Measurements from ENCODE around the gene BCDIN3D. TPM values are rescaled to one million over a fixed set of nuclear protein-coding genes. Genes with fewer than 3 reads are reported as not detected.
"Not testable (repeated sequence)": the region's sequence is repeated elsewhere in the genome, so short reads cannot be mapped to it uniquely, and the experiment has no call there.

The BCDIN3D gene
- total RNA-seq, 2 experiments from 2014 or later = 5.7 to 6.0 TPM

DNA sequence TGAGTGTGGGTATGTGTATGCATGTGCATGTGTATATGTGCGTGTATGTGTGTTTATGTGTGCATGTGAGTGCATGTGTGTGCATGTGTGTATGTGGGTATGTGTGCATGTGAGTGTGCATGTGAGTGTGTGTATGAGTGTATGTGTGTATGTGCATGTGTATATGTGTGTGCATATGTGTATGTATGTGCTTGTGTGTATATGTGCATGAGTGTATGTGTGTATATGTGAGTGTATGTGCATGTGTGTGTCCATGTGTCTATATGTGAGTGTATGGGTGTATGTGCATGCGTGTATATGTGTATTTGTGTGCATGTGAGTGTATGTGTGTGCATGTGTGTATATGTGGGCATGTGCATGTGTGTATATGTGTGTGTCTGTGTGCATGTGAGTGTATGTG lies 35.1 kb upstream of the BCDIN3D start:
- ChIA-PET POLR2A (no interaction called here), CTCF (no interaction called here)

DNA sequence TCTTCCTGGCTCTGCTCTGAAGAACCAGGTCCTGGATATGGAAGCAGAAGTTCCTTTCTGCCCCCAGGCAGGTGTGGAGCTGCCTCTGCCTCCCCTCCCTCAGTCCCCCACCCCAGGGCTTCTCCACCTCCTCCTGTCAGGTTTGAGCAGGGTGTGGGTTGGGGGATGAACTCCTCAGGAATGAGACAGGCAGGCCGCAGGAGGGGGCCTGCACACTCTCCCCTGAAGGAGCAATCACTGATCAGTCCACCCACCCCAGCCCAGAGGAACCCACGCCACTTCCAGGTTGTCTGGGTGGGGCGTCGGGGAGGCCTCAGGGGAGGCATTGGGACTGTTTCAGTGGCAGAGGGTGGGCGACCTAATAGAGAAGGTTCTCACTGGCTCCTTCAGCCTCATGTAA lies 34.2 kb upstream of the BCDIN3D start:
- CTCF ChIA-PET = no interaction called here
- POLR2A ChIA-PET = no interaction called here

DNA sequence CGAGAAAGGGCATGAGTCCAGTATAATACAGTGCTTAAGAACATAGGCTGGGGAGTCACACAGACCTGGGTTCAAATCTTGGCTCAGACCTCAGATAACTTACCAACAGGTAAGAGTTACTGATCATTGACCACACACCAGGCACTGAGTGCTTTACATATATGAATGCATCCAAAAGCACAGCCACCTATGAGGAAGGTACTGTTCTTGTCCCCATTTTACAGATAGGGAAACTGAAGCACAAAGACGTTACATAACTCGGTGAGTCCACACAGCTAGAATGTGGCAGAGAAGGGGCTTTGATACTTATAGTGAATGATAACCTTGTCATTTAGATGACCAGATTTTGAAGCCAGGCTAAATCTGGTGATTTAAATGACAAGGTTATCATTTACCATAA lies 33.2 kb upstream of the BCDIN3D start:
- CTCF ChIA-PET = no interaction called here
- POLR2A ChIA-PET = no interaction called here

DNA sequence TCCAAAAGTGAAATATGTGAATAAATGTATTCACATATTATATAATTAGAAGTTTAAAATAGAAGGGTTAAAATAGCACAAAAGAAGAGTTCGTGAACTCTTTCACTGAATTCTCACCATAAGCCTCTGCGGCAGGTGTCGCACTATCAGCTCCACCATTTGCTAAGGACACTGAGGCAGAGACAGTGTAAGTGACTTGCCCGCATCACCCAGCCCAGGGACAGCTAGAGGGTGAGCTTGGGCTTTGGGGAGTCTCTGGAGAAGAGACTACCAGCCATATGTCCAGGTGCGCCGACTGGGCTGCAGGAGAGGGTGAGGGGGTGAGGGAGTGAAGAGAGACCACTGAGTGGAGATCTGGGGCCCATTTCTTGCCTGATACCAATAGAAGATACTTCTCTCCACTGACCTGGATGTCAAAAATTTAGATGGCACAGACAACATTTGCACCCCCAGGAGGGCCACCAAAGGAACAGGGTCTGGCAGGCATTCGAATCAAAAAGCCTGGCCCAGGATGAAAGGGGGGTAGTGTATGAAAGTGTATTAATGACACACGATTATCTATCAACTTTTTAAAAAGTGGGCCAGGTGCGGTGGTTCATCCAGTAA lies 32.3 kb upstream of the BCDIN3D start:
- POLR2A ChIA-PET = no interaction called here
- CTCF ChIA-PET = no interaction called here

DNA sequence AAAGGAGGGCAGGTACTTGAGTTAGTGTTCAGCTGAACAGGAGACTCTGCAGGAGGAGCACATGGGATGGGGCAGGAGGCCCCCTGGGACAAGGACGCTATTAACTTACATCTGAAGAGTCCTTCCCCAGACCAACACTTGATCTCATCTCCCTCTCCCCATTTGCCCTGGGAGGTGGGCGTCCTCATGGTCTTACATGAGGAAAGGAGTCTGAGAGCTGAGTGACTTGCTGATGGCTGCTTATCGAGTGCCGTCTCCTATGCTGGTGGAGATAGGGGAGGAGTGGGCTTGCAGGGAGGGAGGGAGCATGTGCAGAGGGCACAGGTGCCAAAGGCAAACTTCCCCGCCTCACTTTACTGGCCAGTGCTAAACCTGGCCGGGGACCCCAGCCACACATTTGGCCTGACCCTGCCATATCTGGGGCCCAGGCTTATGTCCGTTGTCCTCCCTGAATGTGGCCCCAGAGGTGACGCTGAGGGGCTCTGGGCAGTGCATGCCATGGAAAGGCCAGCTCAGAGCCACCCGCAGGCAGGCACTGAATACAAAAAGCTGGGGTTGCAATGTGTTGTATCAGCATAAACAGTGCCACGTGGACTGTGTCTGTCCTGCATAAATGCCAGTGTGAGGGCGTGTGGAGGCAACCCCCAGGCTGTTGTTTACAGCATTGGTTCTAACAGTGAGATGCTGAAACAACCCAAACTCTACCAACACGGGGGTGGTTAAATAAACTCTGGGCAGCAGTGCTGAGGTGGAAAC lies 31.4 kb upstream of the BCDIN3D start:
- ChIA-PET CTCF (no interaction called here), POLR2A (no interaction called here)

DNA sequence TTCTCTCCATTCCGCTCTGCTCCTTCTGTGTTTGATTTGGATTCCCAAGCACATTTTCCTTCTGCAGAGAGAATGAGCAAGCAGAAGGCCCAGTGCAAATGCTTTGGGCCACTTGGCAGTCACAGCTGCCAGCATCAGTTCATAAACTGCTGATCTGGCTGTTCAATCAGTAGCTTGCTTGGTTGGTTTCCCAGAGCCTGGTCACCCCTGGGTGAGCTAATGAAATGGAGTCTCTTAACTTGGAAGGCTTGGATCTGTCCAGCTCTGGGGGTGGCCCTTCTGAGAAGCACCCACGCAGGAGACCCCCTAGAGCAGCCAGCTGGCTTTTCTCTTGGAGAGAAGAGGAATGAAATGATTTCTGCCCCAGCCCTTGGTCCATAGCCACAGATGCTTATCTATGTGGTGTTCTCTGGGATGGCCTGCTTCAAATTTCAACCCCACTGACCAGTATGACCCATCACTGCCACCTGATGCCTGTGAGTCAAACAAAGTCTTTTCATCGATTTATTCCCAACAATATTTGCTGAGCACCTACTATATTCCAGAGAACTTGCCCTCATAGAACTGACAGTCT lies 30.5 kb upstream of the BCDIN3D start:
- ChIA-PET CTCF (no interaction called here), POLR2A (no interaction called here)

DNA sequence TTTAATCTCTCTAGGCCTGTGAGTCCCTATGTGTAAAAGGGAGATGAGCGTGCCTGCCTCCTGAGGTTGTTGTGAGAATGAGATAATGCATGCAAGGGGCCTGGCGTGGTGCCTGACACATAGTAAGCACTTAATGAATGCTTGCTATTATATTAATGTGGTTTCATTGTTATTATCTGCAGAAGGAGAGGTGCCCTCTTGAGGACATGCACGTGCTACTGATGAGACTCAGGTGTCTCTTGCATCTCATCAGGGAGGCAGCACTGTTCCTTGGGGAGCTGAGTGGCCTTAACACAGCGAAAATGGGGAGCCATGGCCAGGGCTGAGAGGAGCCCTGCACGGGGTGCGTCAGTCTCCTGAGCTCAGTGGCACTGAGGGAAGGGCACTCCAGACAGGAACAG lies 29.9 kb upstream of the BCDIN3D start:
- CTCF ChIA-PET = interaction anchor here (1.1 kb wide), 1 partner anchor 73 kb away, joined by 3 read pairs; no protein-coding TSS in a partner anchor
- POLR2A ChIA-PET = no interaction called here

DNA sequence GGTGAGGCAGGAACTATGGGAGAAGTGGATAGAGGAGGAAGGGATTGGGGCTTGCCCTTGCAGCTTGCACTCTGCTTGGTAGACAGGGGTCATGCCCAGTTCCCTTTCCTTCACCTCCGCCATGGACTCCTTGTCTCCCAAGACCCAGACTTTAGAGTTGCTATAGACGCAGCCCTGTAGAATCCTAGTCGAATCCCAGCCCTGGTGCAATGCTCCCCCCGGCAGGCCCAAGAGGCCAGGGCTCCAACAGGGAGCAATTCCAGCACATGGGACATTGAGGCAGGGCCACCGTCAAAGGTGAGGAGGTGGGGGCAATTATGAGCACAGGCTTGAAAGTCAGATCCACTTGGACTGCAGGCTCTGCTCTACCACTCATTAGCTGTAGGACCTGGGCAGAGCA lies 29.5 kb upstream of the BCDIN3D start:
- POLR2A ChIA-PET = no interaction called here
- CTCF ChIA-PET = interaction anchor here (0.8 to 1.1 kb wide), 3 partner anchors 73 to 131 kb away, joined by 3 to 4 read pairs (median 4); partner anchors contain the start of gene TMBIM6

DNA sequence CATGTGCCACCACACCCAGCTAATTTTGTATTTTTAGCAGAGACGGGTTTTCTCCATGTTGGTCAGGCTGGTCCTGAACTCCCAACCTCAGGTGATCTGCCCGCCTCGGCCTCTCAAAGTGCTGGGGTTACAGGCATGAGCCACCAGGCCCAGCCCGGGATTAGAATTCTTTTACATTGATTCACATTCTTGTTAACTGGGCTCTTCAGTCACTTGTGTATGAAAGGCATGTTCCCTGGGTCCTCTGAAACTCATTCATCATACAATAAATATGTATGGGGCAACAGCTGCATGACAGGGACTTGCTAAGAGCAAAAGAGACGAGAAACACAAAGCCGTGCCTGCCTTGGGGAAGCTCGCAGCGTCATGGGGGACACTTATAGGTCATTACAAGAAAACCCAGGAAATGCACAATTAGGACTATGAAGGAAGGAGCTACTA lies 28.9 kb upstream of the BCDIN3D start:
- POLR2A ChIA-PET = not testable (repeated sequence)
- CTCF ChIA-PET = interaction anchor here (0.8 to 1.1 kb wide), 3 partner anchors 74 to 131 kb away, joined by 3 to 4 read pairs (median 4); partner anchors contain the start of gene TMBIM6

DNA sequence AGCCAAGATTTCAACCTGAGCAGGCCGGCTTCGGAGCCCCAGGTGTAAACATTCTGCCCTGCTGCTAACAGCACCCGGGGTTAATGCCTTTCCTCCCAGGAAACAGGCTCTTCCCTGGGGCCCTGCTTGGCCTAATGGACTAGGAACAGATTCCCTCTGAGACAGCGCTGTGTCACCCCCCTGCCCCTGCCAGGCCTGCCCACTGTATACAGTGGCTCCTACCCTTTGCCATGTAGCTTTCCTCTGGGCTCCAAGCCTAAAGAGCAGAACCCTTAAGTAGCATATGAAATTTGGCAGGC lies 28.3 kb upstream of the BCDIN3D start:
- ChIA-PET CTCF (interaction anchor here (1.2 kb wide), 1 partner anchor 95 kb away, joined by 5 read pairs; no protein-coding TSS in a partner anchor), POLR2A (no interaction called here)

DNA sequence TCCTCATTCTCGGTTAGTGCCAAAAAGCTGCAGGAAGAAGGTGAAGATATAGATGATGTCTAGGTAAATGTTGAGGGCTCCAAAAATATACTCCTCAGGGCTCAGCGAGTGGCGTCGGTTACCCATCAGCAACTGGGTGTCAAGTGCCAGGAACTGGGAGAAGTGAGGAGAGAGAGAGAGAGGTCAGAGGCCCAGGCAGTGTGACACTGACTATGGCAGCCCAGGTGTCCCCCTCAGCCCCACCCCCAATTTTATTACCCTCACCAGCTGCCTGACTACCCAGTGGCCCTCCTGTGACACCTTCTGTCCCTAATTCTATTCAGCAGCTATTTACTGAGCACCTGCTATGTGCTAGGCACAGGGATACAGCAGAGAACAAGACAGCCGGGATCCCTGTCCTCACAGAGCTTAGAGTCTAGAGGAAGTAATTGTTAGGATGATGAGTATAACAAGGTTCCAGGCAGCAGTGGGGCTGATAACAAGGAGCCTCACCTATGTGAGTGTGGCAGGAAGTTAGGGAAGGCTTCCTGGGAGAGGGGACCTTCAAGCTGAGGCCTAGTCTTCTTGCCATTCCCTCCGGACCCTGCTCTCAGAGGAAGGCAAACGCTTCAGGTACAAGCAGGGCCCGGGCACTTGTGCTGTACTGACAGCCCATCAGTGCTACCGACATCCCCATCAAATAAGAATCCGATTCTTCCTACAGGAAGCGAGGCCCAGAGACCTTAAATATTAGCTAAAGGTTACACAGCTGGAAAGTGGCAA lies 27.8 kb upstream of the BCDIN3D start:
- ChIA-PET POLR2A (no interaction called here), CTCF (interaction anchor here (1.2 kb wide), 1 partner anchor 96 kb away, joined by 5 read pairs; no protein-coding TSS in a partner anchor)

DNA sequence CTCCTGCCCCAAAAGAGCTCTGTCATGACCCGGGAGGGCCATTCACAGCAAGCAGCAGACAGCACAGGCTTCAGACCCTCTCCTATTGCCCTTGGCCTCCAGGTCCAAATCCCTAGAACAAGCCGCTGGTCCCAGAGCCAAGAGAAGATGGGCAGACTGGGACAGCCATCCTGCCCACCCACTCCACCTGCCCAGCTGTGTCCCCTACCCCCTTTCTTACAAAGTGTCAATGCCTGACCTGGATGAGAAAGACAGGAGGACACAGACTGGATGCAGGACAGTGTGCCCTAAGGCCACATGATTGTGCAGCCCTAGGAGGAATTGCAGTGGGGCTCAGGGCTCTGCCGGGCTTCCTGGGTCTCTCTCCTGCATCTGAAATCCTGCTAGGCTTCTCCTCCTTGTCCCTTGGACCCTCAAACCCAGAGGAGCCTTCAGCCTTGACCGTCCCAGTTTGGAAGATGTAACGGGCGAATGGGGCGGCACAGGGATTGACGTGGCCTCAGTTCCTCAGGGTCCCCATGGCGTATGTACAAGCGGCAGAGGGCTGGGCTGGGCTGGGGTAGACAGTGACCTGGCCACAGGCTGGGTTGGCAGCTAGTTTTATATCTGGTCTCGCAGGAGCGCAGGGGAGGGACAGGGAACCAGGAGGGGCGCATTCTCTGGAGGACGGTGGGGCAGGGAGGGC lies 27.1 kb upstream of the BCDIN3D start:
- POLR2A ChIA-PET = no interaction called here
- CTCF ChIA-PET = interaction anchor here (1.2 kb wide), 1 partner anchor 97 kb away, joined by 5 read pairs; no protein-coding TSS in a partner anchor

DNA sequence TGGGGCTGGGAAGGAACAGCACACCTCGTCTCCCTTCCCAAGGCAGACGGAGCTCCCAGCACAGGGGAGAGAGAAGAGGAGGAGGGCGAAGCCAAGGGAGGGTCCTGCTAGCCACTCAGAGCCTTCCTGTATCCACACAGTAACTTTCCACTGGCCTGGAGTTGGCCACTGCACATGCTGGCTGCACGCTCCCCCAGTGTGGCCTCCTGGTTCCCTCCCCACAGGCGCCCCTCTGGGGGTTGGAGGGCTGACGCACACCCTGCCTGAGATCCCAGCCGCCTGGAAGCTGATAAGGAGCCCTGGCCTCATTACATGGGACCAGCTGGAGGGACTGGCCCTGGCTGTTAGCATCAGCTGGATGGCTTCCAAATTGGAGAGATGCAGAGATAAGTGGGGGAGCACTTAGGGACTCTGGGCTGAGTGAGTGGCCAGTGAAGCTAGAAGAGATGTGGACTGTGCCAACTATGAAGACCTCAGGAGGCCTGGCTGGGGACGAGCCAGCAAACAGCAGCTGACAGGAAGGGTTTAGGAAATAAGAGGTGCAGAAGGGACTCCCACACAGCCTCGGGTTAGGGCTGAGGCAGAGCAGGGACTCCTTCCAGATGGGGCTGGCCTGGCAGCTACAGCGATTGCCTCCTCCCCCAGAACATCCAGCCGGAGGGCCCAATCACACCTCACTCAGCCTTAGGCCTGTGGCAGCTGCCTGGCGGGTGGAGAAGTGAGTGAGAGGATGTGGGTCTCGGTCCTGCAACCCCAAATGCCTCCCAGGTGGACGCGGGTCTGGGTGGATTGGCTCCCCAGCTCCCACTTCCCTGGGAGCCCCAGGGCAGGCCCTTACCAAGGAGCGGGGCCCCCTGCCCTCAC lies 26.3 kb upstream of the BCDIN3D start:
- CTCF ChIA-PET = no interaction called here
- POLR2A ChIA-PET = interaction anchor here (0.6 kb wide), 1 partner anchor 572 kb away, joined by 3 read pairs; no protein-coding TSS in a partner anchor

DNA sequence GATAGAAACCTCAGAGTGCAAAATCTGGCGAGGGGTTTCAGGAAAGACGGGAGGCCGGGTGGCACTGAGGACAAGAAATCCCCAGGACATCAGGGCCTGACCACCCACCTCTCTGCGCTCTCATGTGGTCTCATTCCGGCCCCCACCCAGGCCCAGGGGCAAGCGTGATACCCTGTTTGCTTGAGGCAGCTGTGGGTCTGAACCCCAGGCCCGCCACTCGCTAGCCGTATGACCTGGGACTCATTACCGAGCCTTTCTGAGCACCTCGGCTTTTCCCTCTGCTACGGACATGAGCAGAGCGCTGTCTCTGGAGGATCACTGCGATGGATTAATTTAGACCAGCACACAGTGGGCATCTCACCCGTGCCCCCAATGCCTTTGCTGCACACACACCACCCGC lies 25.5 kb upstream of the BCDIN3D start:
- POLR2A ChIA-PET = interaction anchor here (0.6 kb wide), 1 partner anchor 573 kb away, joined by 3 read pairs; no protein-coding TSS in a partner anchor
- CTCF ChIA-PET = interaction anchor here (1.3 to 2.5 kb wide), 4 partner anchors 17 to 99 kb away, joined by 4 to 11 read pairs (median 8); no protein-coding TSS in a partner anchor

DNA sequence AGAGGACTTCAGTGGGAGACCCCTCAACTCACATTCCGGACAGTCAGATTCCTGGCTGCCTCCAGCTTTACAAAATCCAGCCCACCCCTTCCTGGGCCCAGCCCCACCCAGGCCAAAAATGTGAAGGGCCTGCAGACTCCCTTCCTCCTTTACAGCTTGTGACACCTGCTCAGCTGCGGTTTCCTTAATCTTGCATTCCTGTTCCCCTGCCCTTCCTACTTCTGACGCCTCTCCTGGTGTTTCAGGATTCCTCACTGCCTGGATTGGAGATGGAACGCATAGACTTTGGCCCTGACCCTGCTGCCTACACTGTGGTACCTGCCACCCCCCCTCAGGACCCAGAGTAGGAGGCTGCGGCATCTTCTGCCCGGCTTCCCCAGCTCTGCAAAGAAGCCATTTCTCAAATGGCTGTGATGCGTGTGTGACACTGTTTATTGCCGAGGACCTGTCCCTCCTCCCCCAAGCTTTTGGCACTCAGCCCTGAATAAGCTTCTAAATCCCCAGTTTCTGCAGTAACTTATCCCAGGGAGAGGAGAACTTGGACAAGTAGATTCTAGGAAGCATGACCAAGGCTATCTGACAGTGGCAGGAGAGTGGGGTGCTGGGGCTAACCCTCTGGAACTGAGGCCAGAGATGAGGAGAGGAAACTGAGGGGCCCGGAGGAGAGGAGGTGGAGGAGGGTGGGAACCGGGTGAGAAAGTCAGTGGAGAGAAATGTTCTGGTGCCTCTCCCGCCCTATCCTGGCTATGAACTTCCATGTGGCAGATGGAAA lies 24.9 kb upstream of the BCDIN3D start:
- ChIA-PET CTCF (interaction anchor here (1.1 to 2.5 kb wide), 7 partner anchors 17 to 99 kb away, joined by 3 to 11 read pairs (median 6); partner anchors contain the start of gene BCDIN3D), POLR2A (no interaction called here)

DNA sequence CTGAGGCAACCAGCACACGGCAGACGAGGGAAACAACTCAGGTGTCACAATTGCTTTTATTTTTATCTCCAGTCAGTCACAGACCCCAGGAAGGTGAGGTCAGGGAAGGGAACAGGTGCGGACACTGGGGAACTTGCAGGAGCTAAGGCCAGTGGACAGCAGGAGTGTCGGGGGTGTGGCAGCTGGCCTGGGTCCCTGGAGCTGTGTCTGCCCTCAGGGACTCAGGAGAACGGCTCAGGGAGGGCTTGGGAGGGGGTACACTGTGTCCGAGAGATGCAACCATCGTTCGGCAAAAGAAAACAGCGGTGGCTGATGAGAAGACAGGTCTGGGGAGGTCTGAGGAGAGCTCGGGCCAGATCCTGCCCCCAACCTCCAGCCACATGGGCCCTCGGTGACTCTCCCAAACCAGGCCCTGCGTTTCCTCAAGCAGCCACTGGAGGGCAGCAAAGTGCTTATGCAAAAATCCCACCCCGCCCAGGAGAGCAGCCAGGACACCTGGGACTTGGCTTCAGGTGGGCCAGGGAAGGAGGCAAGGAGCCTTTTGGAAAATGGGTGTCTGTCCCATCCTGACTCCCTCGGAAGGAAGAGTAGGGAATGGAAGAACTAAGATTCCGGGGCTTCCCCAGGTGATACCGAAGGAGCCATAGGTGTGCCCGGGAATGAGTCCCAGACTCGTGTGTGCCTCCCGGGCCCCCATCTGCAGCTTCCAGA lies 24.1 kb upstream of the BCDIN3D start:
- POLR2A ChIA-PET = no interaction called here
- CTCF ChIA-PET = interaction anchor here (0.9 to 2.5 kb wide), 9 partner anchors 13 to 189 kb away, joined by 3 to 11 read pairs (median 5); partner anchors contain the start of gene BCDIN3D

DNA sequence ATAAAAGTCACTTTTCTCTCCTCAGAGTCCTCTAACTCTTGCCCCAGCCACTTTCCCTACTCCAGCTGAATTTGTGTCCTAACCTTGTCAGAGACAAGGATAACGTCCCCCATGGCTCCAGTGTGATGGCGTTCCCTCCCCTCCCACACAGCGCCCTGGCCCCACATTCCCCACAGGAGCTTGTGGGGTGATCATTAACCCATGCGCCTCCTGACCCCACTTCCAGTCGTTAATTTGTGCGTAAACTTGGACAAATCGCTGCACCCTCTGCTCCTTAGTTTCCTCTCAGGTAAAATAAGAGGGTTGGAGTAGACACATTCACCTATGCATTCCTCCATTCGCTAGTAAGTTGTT lies 22.9 kb upstream of the BCDIN3D start:
- CTCF ChIA-PET = interaction anchor here (0.6 to 2.5 kb wide), 3 partner anchors 50 to 124 kb away, joined by 4 to 11 read pairs (median 4); partner anchors contain the start of gene TMBIM6
- POLR2A ChIA-PET = no interaction called here

Data from activated CD8-positive, alpha-beta memory T cell treated with anti-CD3 and anti-CD28 coated beads for 36 hours (primary cell).